SK-N-SH treated with all-trans-retinoic acid at 6 μM for 48 hours (cell line): ENCODE results near the gene OR2AP1.

Experiments
- CSDC2 ChIP-seq: fragments of 250-450 bp; sonication (Bioruptor Pico); IDR thresholded peaks from 2 replicates; pipeline ENCODE4 v1.5.0; 2020; ENCODE audit warnings: mild to moderate bottlenecking, moderate library complexity
- GLIS3 ChIP-seq: fragments of 250-450 bp; sonication (Bioruptor Pico); IDR thresholded peaks from 2 replicates; pipeline ENCODE4 v1.5.0; 2020; ENCODE audit warnings: mild to moderate bottlenecking, moderate library complexity
- ISL1 ChIP-seq: fragments of 250-450 bp; sonication (Bioruptor Pico); IDR thresholded peaks from 2 replicates; pipeline ENCODE4 v2.1.2; 2022; ENCODE audit warnings: mild to moderate bottlenecking, moderate library complexity
- POU6F1 ChIP-seq: fragments of 250-450 bp; sonication (Bioruptor Pico); IDR thresholded peaks from 2 replicates; pipeline ENCODE4 v1.8.0; 2021; ENCODE audit warnings: low read depth, mild to moderate bottlenecking, moderate library complexity, borderline replicate concordance
- PPARA ChIP-seq: fragments of 250-450 bp; sonication (Bioruptor Pico); IDR thresholded peaks from 2 replicates; pipeline ENCODE4 v1.5.0; 2020; ENCODE audit warnings: mild to moderate bottlenecking, borderline replicate concordance
- RARB ChIP-seq: fragments of 250-450 bp; sonication (Bioruptor Pico); IDR thresholded peaks from 2 replicates; pipeline ENCODE4 v1.8.0; 2021; ENCODE audit warnings: mild to moderate bottlenecking, moderate library complexity
- SNAI2 ChIP-seq: fragments of 250-450 bp; sonication (Bioruptor Pico); IDR thresholded peaks from 2 replicates; pipeline ENCODE4 v1.5.0; 2020; ENCODE audit warnings: mild to moderate bottlenecking, moderate library complexity
- TCF4 ChIP-seq: fragments of 250-450 bp; sonication (Bioruptor Pico); IDR thresholded peaks from 2 replicates; pipeline ENCODE4 v1.8.0; 2021; ENCODE audit warnings: mild to moderate bottlenecking, moderate library complexity, borderline replicate concordance
- ZFP3 ChIP-seq: fragments of 250-450 bp; sonication (Bioruptor Pico); IDR thresholded peaks from 2 replicates; pipeline ENCODE4 v1.5.0; 2020; ENCODE audit warnings: mild to moderate bottlenecking, moderate library complexity
- ZNF565 ChIP-seq: fragments of 450-650 bp; formaldehyde crosslinking; conservative IDR thresholded peaks from 2 replicates; pipeline ENCODE4 v1.5.0; 2020; ENCODE audit warnings: low read depth, mild to moderate bottlenecking, moderate library complexity
- ZNF70 ChIP-seq: fragments of 450-650 bp; formaldehyde crosslinking; IDR thresholded peaks from 2 replicates; pipeline ENCODE4 v1.5.0; 2020; ENCODE audit warnings: mild to moderate bottlenecking, moderate library complexity
- TF ChIP-seq, protein P1 (sequence below): fragments of 250-450 bp; sonication (Bioruptor Pico); IDR thresholded peaks from 2 replicates; pipeline ENCODE4 v1.8.0; 2020; ENCODE audit warnings: mild to moderate bottlenecking, moderate library complexity, borderline replicate concordance

DNA sequence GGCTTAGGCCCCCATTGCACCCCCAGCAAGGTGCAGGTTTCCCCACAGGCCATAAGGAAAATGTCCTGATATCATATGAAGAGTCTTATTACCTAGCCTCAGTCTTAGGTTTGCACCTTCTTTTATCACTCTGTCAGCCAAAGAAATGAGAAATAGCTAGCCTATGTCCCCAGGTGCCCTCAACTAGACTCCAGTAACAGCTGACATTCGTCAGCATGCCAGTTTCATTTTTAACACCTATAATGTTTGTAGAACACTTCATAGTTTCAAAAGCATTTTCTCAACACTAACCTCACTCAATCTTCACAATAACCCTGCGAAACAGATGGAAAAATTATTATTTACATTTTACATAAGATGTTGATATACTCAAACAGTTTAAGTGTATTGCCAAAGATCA, 40.4 kb downstream of the OR2AP1 start:
- TF ChIP-seq GLIS3 (CRISPR knock-in tag) (no peak), RARB (CRISPR knock-in tag) (no peak), SNAI2 (CRISPR knock-in tag) (no peak), TCF4 (CRISPR knock-in tag) (no peak), PPARA (CRISPR knock-in tag) (no peak), ZNF70 (CRISPR knock-in tag) (no peak), POU6F1 (no peak), ZNF565 (no peak), ZFP3 (CRISPR knock-in tag) (no peak), ISL1 (CRISPR knock-in tag) (no peak), CSDC2 (CRISPR knock-in tag) (no peak)
- TF ChIP-seq, protein P1, sequence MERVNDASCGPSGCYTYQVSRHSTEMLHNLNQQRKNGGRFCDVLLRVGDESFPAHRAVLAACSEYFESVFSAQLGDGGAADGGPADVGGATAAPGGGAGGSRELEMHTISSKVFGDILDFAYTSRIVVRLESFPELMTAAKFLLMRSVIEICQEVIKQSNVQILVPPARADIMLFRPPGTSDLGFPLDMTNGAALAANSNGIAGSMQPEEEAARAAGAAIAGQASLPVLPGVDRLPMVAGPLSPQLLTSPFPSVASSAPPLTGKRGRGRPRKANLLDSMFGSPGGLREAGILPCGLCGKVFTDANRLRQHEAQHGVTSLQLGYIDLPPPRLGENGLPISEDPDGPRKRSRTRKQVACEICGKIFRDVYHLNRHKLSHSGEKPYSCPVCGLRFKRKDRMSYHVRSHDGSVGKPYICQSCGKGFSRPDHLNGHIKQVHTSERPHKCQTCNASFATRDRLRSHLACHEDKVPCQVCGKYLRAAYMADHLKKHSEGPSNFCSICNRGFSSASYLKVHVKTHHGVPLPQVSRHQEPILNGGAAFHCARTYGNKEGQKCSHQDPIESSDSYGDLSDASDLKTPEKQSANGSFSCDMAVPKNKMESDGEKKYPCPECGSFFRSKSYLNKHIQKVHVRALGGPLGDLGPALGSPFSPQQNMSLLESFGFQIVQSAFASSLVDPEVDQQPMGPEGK (CRISPR knock-in tag), result no peak
